ENCODE data around the gene THAP7. TPM values are rescaled to one million over a fixed set of nuclear protein-coding genes. Genes with fewer than 3 reads are reported as not detected.

THAP7 gene
- total and polyA plus RNA-seq, 2 experiments from 2014 or later, result 21.8 to 25.9 TPM

DNA sequence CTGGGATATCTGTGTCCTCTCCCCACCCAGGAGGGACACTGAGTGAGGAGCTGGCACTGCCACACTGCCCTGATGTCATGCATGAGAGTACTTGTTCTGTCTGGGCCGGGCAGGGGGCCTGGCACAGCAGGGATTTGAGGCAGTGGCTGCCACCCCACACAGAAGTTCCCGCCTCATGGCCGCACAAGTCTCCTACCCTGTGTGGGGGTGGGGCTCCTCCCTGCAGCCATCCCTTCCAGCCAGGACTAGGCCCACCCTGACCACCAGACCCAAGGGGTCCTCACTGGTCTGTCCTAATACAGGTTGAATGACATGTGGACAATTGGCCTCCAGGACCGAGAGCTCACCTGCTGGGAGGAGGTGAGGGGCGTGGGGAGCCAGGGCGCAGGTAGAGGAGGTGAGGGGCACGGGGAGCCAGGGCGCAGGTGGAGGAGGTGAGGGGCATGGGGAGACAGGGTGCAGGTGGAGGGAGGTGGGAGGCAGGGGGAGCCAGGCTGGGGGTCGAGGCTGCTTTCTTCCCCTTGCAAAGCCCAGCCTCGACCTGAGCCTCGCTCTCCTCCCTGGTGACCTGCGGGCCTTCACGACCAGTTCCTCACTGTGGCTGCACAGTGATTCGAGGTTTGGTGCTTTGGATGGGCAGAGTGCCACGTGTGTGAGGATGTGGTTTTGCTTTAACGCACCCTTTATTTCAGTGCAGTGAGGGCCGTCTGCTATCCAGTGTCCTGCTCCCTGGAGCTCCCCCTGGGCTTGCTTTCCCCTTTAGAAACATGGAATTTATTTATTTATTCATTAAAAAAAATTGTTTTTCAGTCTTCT, 12.4 kb downstream of the THAP7 start (continued):
- TF ChIP-seq, protein P1, sequence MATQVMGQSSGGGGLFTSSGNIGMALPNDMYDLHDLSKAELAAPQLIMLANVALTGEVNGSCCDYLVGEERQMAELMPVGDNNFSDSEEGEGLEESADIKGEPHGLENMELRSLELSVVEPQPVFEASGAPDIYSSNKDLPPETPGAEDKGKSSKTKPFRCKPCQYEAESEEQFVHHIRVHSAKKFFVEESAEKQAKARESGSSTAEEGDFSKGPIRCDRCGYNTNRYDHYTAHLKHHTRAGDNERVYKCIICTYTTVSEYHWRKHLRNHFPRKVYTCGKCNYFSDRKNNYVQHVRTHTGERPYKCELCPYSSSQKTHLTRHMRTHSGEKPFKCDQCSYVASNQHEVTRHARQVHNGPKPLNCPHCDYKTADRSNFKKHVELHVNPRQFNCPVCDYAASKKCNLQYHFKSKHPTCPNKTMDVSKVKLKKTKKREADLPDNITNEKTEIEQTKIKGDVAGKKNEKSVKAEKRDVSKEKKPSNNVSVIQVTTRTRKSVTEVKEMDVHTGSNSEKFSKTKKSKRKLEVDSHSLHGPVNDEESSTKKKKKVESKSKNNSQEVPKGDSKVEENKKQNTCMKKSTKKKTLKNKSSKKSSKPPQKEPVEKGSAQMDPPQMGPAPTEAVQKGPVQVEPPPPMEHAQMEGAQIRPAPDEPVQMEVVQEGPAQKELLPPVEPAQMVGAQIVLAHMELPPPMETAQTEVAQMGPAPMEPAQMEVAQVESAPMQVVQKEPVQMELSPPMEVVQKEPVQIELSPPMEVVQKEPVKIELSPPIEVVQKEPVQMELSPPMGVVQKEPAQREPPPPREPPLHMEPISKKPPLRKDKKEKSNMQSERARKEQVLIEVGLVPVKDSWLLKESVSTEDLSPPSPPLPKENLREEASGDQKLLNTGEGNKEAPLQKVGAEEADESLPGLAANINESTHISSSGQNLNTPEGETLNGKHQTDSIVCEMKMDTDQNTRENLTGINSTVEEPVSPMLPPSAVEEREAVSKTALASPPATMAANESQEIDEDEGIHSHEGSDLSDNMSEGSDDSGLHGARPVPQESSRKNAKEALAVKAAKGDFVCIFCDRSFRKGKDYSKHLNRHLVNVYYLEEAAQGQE (IDR thresholded peaks at IDR 0.05; ENCODE audit: unreplicated experiment), result no peak
- no peak for TF ChIP-seq NANOG (IDR thresholded peaks at IDR 0.05; ENCODE audit: borderline replicate concordance)
- TF ChIP-seq, protein P2, sequence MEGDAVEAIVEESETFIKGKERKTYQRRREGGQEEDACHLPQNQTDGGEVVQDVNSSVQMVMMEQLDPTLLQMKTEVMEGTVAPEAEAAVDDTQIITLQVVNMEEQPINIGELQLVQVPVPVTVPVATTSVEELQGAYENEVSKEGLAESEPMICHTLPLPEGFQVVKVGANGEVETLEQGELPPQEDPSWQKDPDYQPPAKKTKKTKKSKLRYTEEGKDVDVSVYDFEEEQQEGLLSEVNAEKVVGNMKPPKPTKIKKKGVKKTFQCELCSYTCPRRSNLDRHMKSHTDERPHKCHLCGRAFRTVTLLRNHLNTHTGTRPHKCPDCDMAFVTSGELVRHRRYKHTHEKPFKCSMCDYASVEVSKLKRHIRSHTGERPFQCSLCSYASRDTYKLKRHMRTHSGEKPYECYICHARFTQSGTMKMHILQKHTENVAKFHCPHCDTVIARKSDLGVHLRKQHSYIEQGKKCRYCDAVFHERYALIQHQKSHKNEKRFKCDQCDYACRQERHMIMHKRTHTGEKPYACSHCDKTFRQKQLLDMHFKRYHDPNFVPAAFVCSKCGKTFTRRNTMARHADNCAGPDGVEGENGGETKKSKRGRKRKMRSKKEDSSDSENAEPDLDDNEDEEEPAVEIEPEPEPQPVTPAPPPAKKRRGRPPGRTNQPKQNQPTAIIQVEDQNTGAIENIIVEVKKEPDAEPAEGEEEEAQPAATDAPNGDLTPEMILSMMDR (conservative IDR thresholded peaks at IDR 0.05; ENCODE audit: low read depth in 2 of 2), result no peak
- TF ChIP-seq ZNF114 (CRISPR knock-in tag; IDR thresholded peaks at IDR 0.05), result no peak

DNA sequence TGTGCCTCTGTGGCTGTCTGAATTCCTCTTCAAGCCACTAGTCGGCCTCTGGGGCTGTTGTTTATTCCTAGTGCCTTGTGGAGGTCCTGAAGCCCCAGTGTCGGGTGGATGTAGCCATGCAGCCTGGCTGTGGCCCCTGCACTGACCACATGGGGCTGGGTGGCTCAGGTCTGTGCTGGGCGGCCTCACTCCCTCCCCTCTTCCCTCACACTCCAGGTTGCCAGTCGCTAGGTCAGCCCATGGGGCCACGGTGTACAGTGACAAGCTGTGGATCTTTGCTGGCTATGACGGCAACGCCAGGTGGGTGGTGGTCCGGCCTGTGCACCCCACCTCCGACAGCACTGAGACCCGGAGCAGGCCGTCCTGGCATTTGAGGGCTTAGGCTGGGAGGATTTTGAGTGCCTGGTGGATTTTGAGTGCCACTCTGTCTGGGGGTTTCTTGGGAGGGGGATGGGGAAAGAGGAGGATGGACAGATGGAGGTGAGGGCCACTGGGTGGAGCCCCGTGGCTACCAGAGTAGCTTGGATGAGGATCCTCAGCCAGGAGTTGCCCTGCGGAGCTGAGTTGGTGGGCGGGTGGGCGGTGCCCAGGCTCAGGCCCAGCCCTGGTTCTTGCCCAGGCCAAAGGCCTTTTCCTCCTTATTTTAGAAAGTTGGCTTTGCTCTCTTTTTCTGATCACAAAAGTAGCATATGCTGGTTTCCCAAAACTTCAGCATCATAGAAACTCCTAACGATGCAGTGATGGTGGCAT, 13.2 kb downstream of the THAP7 start:
- no peaks in the 10 kb centered on the region for H3K4me1 ChIP-seq (ENCODE audit: insufficient read depth)
- TF ChIP-seq, protein P2 (conservative IDR thresholded peaks at IDR 0.05; ENCODE audit: low read depth in 2 of 2), result 0 out of 4 replicates have a peak, but pooled peaks of 1 of the 2 experiments have one; percentile 13
- no peak for TF ChIP-seq CREB1 (CRISPR knock-in tag; IDR thresholded peaks at IDR 0.05; ENCODE audit: low read depth)
- DNase-seq (ENCODE audit: low spot score) (peak; percentile 39), ATAC-seq (peak; percentile 78)
- Mint-ChIP-seq H3K27ac (no peak overlapping the region), H3K9me3 (no peaks in the 10 kb centered on the region), H3K4me3 (no peak overlapping the region), H3K4me1 (no peaks in the 10 kb centered on the region; the same call in 2 of the 3 replicates), H3K27me3 (ENCODE audit: insufficient read depth, low read depth, poor library complexity) (peaks cover 1% of the 10 kb centered on the region), H3K36me3 (ENCODE audit: low read depth) (peaks cover 6% of the 10 kb centered on the region; the same call in 1 of the 3 replicates)
- no peaks in the 10 kb centered on the region for H4K20me1 ChIP-seq (replicated peaks; ENCODE audit: insufficient read depth)
- H3K4me3 ChIP-seq, result no peak overlapping the region
- no peaks in the 10 kb centered on the region for H3K79me2 ChIP-seq (replicated peaks; ENCODE audit: insufficient read depth)
- H3K27me3 ChIP-seq (ENCODE audit: insufficient read depth), result no peaks in the 10 kb centered on the region
- no peak overlapping the region for H3K4me2 ChIP-seq
- H2AFZ ChIP-seq, result no peak overlapping the region
- no peaks in the 10 kb centered on the region for H3F3A ChIP-seq (replicated peaks; ENCODE audit: low read depth)
- H3K36me3 ChIP-seq (ENCODE audit: insufficient read depth), result no peaks in the 10 kb centered on the region
- H3K27ac ChIP-seq (ENCODE audit: low read depth), result no peak overlapping the region
- no peaks in the 10 kb centered on the region for H3K9me2 ChIP-seq (ENCODE audit: insufficient read depth)
